Measurements from ENCODE around the gene TAP1. TPM values are rescaled to one million over a fixed set of nuclear protein-coding genes. Genes with fewer than 3 reads are reported as not detected.
A peak's percentile ranks its signal among the peaks of the same experiment; 100 is the strongest.

The TAP1 gene
- total RNA-seq, 4 donors from 2014 or later: 24.6 to 41.8 (median 26.5) TPM

GRCh38 chr6:32796848-32797776 lies 56.4 kb downstream of the TAP1 start:
- Histone ChIP-seq H3K9me3 (peaks cover 0 to 6% (median 0%) of the 10 kb centered on the region in 3 donors), H3K4me1 (peaks cover 0 to 10% (median 2%) of the 10 kb centered on the region in 3 donors), H3K27me3 (peaks cover 76% of the 10 kb centered on the region), H3K27ac (no peak overlapping the region), H3K4me3 (peak overlapping the region in 1 of 2 donors; percentile 16), H3K36me3 (no peaks in the 10 kb centered on the region)
- 8 to 10% methylated on average over 24 to 29 of the region's 30 CpGs for WGBS, 2 donors (ENCODE audit: low coverage in 1 of 2)
- no peak for TF ChIP-seq POLR2AphosphoS5 (IDR thresholded peaks at IDR 0.05)
- peak; percentile 83 to 93 (median 86) for TF ChIP-seq CTCF (IDR thresholded peaks at IDR 0.05)
- TF ChIP-seq EP300 (IDR thresholded peaks at IDR 0.05): no peak
- ATAC-seq: peak; percentile 64

Small RNA genes within 50 kb of the gene (small RNA-seq; reads per million reads assigned to genes)
- 0 reads per million in 4 donors for gene HLA-Z

Other genes starting within 250 kb of the TAP1 start
- 1 to 10 TPM in 3 of 4 donors, not detected in 1; 1.7 to 7.8 (median 4.3) TPM for gene HLA-DQA1, start 216.3 kb downstream of the TAP1 start, total RNA-seq
- gene HLA-DQB1, start 187.0 kb downstream of the TAP1 start, total RNA-seq: 1 to 10 TPM in 3 of 4 donors, under 1 TPM in 1; 0.16 to 5.8 (median 1.4) TPM
- 1 to 10 TPM in 1 of 4 donors, under 1 TPM in 1, not detected in 2; 0.40 to 1.8 TPM for gene HLA-DQA2, start 112.3 kb downstream of the TAP1 start, total RNA-seq
- gene HLA-DQB2, start 90.2 kb downstream of the TAP1 start, total RNA-seq: 1 to 10 TPM in 1 of 4 donors, under 1 TPM in 1, not detected in 2; 0.54 to 1.1 TPM
- gene HLA-DOB, start 36.7 kb downstream of the TAP1 start, total RNA-seq: under 1 TPM in 2 of 4 donors, not detected in 2; 0.37 to 0.40 TPM
- gene TAP2, start 15.0 kb downstream of the TAP1 start, total RNA-seq: 10 to 100 TPM in 3 of 4 donors, 1 to 10 TPM in 1; 6.9 to 16.0 (median 11.1) TPM
- gene PSMB8, start 9.7 kb downstream of the TAP1 start, total RNA-seq: 10 to 100 TPM; 20.2 to 49.9 (median 36.7) TPM
- 10 to 100 TPM; 12.9 to 19.7 (median 15.8) TPM for gene PSMB9, start 488 bp upstream of the TAP1 start, total RNA-seq
- gene HLA-DMB, start 87.3 kb upstream of the TAP1 start, total RNA-seq: 10 to 100 TPM in 2 of 4 donors, 1 to 10 TPM in 2; 7.3 to 26.0 (median 11.6) TPM
- 10 to 100 TPM in 2 of 4 donors, 1 to 10 TPM in 2; 5.8 to 43.8 (median 15.8) TPM for gene HLA-DMA, start 99.4 kb upstream of the TAP1 start, total RNA-seq
- gene BRD2, start 114.9 kb upstream of the TAP1 start, total RNA-seq: 100 to 1,000 TPM; 107 to 154 (median 124) TPM
- 1 to 10 TPM; 1.1 to 4.4 (median 1.8) TPM for gene HLA-DOA, start 155.9 kb upstream of the TAP1 start, total RNA-seq
- 100 to 1,000 TPM in 1 of 4 donors, 10 to 100 TPM in 3; 20.2 to 125 (median 45.4) TPM for gene HLA-DPA1, start 219.9 kb upstream of the TAP1 start, total RNA-seq
- gene HLA-DPB1, start 222.3 kb upstream of the TAP1 start, total RNA-seq: 10 to 100 TPM; 32.1 to 86.3 (median 66.9) TPM